Ishikawa (cell line): ENCODE results near the gene SLC16A11.

ENCODE experiments used
- CEBPB ChIP-seq: IDR thresholded peaks from 2 replicates; pipeline ENCODE4 v1.6.1; 2012
- CREB1 ChIP-seq: IDR thresholded peaks from 2 replicates; pipeline ENCODE4 v1.6.1; 2012; ENCODE audit warnings: low read depth
- EGR1 ChIP-seq: IDR thresholded peaks from 2 replicates; pipeline ENCODE4 v1.6.1; 2012
- FOXM1 ChIP-seq: IDR thresholded peaks from 2 replicates; pipeline ENCODE4 v1.6.1; 2012; ENCODE audit warnings: low read depth, borderline replicate concordance
- MAX ChIP-seq: IDR thresholded peaks from 2 replicates; pipeline ENCODE4 v1.6.1; 2012
- NFIC ChIP-seq: IDR thresholded peaks from 2 replicates; pipeline ENCODE4 v1.6.1; 2012
- RAD21 ChIP-seq: IDR thresholded peaks from 2 replicates; pipeline ENCODE4 v1.6.1; 2012; ENCODE audit warnings: low read depth
- REST ChIP-seq: IDR thresholded peaks from 2 replicates; pipeline ENCODE4 v1.6.1; 2012; ENCODE audit warnings: low read depth, mild to moderate bottlenecking
- TAF1 ChIP-seq: IDR thresholded peaks from 2 replicates; pipeline ENCODE4 v1.6.1; 2012; ENCODE audit warnings: low read depth, mild to moderate bottlenecking
- TCF12 ChIP-seq: IDR thresholded peaks from 2 replicates; pipeline ENCODE4 v1.6.1; 2012; ENCODE audit warnings: low read depth
- TEAD4 ChIP-seq: IDR thresholded peaks from 2 replicates; pipeline ENCODE4 v1.6.1; 2012
- YY1 ChIP-seq: IDR thresholded peaks from 2 replicates; pipeline ENCODE4 v1.6.1; 2012; ENCODE audit warnings: low read depth
- ZBTB7A ChIP-seq: IDR thresholded peaks from 2 replicates; pipeline ENCODE4 v1.6.1; 2012; ENCODE audit warnings: low read depth

- TF ChIP-seq REST = no peak
- no peak for TF ChIP-seq CREB1
- no peak for TF ChIP-seq ZBTB7A
- no peak for TF ChIP-seq TEAD4
- TF ChIP-seq NFIC = no peak
- TF ChIP-seq EGR1 = no peak
- TF ChIP-seq YY1 = no peak
- no peak for TF ChIP-seq TAF1
- no peak for TF ChIP-seq MAX
- TF ChIP-seq RAD21 = no peak
- TF ChIP-seq TCF12 = no peak
- no peak for TF ChIP-seq FOXM1
- no peak for TF ChIP-seq CEBPB
Measured at GRCh38 chr17:7007143-7007542, 36.7 kb downstream of the SLC16A11 start.
